Neutrophil (primary cell): ENCODE data around the gene CDC14A.
"Not testable (repeated sequence)": the region's sequence is repeated elsewhere in the genome, so short reads cannot be mapped to it uniquely, and the experiment has no call there.

Source experiments
- H3K27ac ChIP-seq: fragments of 200-600 bp; sonication (generic); 2 replicates; pipeline ENCODE4 v1.5.1; 2016; ENCODE audit warnings: mild to moderate bottlenecking, moderate library complexity
- H3K27me3 ChIP-seq: fragments of 200-600 bp; sonication (generic); 2 replicates; pipeline ENCODE4 v1.6.0; 2016; ENCODE audit warnings: mild to moderate bottlenecking
- H3K36me3 ChIP-seq: fragments of 200-600 bp; sonication (generic); 2 replicates; pipeline ENCODE4 v1.5.1; 2017
- H3K4me1 ChIP-seq, 2 experiments: fragments of 200-600 bp in 1 of 2; sonication (generic) in 1 of 2; 1 replicate in 1 of 2; 2 replicates in 1 of 2; pipeline versions ENCODE4 v1.5.1 to v1.6.1; 2013 to 2016; ENCODE audit warnings: low read depth in 1 of 2, low read length in 1 of 2, mild to moderate bottlenecking in 1 of 2, moderate library complexity in 1 of 2; ENCODE audit not compliant: control insufficient read depth in 1 of 2, insufficient read depth in 1 of 2
- H3K4me3 ChIP-seq, 2 experiments: fragments of 200-600 bp in 1 of 2; sonication (generic) in 1 of 2; 1 replicate in 1 of 2; 2 replicates in 1 of 2; pipeline ENCODE4 v1.5.1; 2013 to 2016; ENCODE audit warnings: low read depth in 1 of 2, low read length in 1 of 2, mild to moderate bottlenecking in 1 of 2, moderate library complexity in 1 of 2
- H3K9me3 ChIP-seq: fragments of 200-600 bp; sonication (generic); 2 replicates; pipeline ENCODE4 v1.5.1; 2016
- TF ChIP-seq, protein P1 (sequence below): fragments of 200-600 bp; sonication (generic); IDR thresholded peaks from 2 replicates; pipeline ENCODE4 v1.5.1; 2016; ENCODE audit warnings: antibody characterized with exemption

CDC14A gene

GRCh38 chr1:100397681-100398080 lies 45.4 kb downstream of the CDC14A start:
- H3K27me3 ChIP-seq = no peaks in the 10 kb centered on the region
- peak overlapping the region; percentile 78 for H3K27ac ChIP-seq
- H3K36me3 ChIP-seq = no peaks in the 10 kb centered on the region
- TF ChIP-seq, protein P1, sequence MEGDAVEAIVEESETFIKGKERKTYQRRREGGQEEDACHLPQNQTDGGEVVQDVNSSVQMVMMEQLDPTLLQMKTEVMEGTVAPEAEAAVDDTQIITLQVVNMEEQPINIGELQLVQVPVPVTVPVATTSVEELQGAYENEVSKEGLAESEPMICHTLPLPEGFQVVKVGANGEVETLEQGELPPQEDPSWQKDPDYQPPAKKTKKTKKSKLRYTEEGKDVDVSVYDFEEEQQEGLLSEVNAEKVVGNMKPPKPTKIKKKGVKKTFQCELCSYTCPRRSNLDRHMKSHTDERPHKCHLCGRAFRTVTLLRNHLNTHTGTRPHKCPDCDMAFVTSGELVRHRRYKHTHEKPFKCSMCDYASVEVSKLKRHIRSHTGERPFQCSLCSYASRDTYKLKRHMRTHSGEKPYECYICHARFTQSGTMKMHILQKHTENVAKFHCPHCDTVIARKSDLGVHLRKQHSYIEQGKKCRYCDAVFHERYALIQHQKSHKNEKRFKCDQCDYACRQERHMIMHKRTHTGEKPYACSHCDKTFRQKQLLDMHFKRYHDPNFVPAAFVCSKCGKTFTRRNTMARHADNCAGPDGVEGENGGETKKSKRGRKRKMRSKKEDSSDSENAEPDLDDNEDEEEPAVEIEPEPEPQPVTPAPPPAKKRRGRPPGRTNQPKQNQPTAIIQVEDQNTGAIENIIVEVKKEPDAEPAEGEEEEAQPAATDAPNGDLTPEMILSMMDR = no peak
- peaks cover 60 to 61% of the 10 kb centered on the region in 2 experiments for H3K4me1 ChIP-seq
- no peak overlapping the region for H3K4me3 ChIP-seq
- H3K9me3 ChIP-seq = no peaks in the 10 kb centered on the region

- Histone ChIP-seq H3K4me3 (no peak overlapping the region), H3K4me1 (peaks cover 62 to 70% of the 10 kb centered on the region in 2 experiments), H3K27ac (peak overlapping the region; percentile 78), H3K36me3 (no peaks in the 10 kb centered on the region), H3K9me3 (no peaks in the 10 kb centered on the region), H3K27me3 (no peaks in the 10 kb centered on the region)
- TF ChIP-seq, protein P1 = no peak
These were observed 46.3 kb downstream of the CDC14A start for GRCh38 chr1:100398648-100399047.

GRCh38 chr1:100400404-100400803 lies 48.1 kb downstream of the CDC14A start:
- Histone ChIP-seq H3K27me3 (no peaks in the 10 kb centered on the region), H3K4me1 (peaks cover 48 to 59% of the 10 kb centered on the region in 2 experiments), H3K36me3 (no peaks in the 10 kb centered on the region), H3K9me3 (no peaks in the 10 kb centered on the region), H3K4me3 (peak overlapping the region; percentile 9 to 28), H3K27ac (peak overlapping the region; percentile 78)
- TF ChIP-seq, protein P1 = no peak

DNA sequence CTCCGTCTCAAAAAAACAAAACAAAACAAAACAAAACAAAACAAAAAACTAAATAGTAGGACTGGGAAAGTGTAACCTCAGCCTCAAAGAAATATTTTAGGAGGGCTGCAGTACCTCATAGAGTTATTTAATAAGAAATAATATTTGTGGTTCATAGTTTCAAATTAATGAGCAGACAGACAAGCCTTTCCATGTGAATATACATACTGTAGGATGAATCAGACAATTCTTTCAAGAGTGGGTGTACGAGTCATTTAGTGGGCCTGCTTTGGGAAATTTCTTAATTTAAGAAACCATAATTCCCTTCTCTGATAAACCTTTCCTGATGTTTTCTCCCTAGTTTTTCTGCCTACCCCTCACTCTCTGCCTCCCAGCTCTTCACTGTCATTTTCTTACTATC lies 52.5 kb downstream of the CDC14A start:
- Histone ChIP-seq H3K36me3 (no peaks in the 10 kb centered on the region), H3K27ac (no peak overlapping the region), H3K4me3 (no peak overlapping the region), H3K27me3 (no peaks in the 10 kb centered on the region), H3K4me1 (peaks cover 29 to 36% of the 10 kb centered on the region in 2 experiments), H3K9me3 (no peaks in the 10 kb centered on the region)
- TF ChIP-seq, protein P1 = no peak

DNA sequence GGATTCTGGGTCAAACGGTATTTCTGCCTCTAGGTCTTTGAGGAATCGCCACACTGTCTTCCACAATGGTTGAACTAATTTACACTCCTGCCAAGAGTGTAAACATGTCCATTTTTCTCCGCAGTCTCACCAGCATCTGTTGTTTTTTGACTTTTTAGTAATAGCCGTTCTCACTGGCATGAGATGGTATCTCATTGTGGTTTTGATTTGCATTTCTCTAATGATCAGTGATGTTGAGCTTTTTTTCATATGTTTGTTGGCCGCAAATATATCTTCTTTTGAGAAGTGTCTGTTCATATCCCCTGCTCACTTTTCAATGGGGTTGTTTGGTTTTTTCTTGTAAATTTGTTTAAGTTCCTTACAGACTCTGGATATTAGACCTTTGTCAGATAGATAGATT lies 53.6 kb downstream of the CDC14A start:
- peaks cover 18 to 25% of the 10 kb centered on the region in 2 experiments for H3K4me1 ChIP-seq
- H3K4me3 ChIP-seq, H3K27ac ChIP-seq: not testable (repeated sequence)

DNA sequence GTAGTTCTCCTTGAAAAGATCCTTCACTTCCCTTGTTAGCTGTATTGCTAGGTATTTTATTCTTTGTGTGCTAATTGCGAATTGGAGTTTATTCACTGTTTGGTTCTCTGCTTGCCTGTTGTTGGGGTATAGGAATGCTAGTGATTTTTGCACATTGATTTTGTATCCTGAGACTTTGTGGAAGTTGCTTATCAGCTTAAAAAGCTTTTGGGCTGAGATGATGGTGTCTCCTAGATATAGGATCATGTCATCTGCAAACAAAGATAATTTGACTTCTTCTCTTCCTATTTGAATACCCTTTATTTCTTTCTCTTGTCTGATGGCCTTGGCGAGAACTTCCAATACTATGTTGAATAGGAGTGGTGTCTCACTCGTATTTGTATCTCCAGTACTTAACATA lies 55.1 kb downstream of the CDC14A start:
- H3K9me3 ChIP-seq, H3K27ac ChIP-seq, H3K36me3 ChIP-seq, H3K4me3 ChIP-seq, H3K27me3 ChIP-seq: not testable (repeated sequence)
- H3K4me1 ChIP-seq = peaks cover 5 to 13% of the 10 kb centered on the region in 2 experiments

More for the DNA sequence above, 53.6 kb downstream of the CDC14A start:
- H3K36me3 ChIP-seq, H3K27me3 ChIP-seq, H3K9me3 ChIP-seq: not testable (repeated sequence)

GRCh38 chr1:100411019-100411418 lies 58.7 kb downstream of the CDC14A start:
- Histone ChIP-seq H3K27ac (no peak overlapping the region), H3K36me3 (no peaks in the 10 kb centered on the region)
- TF ChIP-seq, protein P1 = no peak

More at GRCh38 chr1:100411019-100411418, 58.7 kb downstream of the CDC14A start:
- Histone ChIP-seq H3K27me3 (no peaks in the 10 kb centered on the region), H3K4me3 (no peak overlapping the region), H3K4me1 (peaks cover 9 to 15% of the 10 kb centered on the region in 2 experiments), H3K9me3 (no peaks in the 10 kb centered on the region)
